NCI-H510A (cell line): ENCODE measurements around the gene KCNN1.
A peak's percentile ranks its signal among the peaks of the same experiment; 100 is the strongest.
"Not testable (repeated sequence)": the region's sequence is repeated elsewhere in the genome, so short reads cannot be mapped to it uniquely, and the experiment has no call there.

Experiments
- DNase-seq: peaks from one replicate; lab custom pipeline; 2025; lab: John Stamatoyannopoulos, UW

KCNN1 gene

DNA sequence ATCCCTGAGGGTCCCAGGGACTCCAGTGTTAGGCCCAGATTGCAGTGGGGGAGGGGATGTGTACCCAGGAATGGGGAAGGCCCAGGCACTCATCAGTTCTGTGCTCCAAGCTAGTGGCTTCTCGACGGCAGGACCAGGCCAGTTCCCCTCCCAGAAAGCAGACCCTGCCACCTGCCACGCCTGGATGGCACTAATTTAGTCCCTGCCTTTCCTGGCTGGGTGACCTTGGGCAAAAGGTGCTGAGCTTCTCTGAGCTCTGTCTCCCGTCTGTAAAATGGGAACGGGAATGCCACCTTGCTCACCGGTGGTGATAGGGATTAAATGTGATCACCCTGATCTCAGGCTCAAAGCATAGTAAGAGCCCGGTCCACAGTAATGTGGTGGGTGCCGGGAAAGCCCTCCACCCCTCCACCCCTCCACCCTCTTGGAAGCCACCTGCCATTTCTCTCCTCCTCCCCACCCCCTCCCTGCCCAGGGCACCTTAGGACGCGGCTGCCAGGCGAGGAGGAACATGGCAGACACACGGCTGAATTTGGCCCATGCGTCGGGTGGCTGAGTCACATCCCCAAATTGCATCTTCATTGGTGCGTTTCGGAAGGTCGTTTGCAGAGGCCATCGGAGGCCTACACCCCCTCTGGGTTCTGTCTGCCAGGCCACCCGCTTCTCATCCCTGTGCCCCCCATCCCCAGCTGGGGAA, 2.3 kb downstream of the KCNN1 start:
- DNase-seq: no peak

DNA sequence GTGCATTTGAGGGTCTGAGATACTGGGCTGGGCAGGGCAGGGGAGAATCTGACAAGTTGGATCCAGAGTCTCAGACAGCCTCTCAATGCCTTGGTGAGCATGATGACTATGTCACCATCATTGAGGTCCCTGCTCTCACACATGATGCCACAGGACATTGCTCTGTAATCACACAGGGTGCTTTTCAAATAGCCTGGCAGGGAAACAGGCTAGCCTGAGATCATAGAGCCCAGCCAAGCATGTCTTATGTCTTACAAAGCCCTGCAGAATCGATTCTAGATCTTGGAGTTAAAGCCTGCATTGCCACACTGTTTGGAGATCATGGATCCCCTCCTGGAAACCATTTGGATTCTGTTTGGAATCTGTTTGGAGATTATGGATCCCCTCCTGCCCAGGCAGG, 5.3 kb downstream of the KCNN1 start:
- no peak for DNase-seq

DNA sequence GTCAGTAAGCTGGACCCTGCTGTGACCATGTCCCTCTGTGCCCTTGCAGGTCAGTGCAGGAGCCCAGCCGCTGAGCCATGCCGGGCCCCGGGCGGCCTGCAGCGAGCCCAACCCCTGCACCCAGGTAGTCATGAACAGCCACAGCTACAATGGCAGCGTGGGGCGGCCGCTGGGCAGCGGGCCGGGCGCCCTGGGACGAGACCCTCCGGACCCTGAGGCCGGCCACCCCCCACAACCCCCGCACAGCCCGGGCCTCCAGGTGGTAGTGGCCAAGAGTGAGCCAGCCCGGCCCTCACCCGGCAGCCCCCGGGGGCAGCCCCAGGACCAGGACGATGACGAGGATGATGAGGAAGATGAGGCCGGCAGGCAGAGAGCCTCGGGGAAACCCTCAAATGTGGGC, 6.9 kb downstream of the KCNN1 start:
- DNase-seq: no peak

DNA sequence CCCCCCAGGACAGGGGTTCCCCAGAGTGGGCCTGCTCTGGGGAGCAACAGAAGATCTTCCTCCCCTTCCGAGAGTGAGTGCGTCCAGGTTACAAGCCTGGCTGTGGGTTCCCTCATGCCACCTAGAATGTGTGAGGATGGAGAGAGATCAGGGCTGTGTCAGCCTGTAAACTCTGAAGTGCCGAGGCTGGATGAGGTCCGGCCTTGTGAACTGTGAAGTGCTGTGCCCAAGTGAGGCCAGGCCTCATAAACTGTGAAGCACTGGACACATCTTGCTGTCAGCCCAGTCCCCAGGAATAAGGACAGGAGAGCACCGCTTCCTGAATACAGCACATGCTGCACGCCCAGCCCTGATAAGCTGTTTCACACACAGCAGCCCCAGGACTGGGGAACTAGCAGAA, 7.6 kb downstream of the KCNN1 start:
- DNase-seq: no peak

DNA sequence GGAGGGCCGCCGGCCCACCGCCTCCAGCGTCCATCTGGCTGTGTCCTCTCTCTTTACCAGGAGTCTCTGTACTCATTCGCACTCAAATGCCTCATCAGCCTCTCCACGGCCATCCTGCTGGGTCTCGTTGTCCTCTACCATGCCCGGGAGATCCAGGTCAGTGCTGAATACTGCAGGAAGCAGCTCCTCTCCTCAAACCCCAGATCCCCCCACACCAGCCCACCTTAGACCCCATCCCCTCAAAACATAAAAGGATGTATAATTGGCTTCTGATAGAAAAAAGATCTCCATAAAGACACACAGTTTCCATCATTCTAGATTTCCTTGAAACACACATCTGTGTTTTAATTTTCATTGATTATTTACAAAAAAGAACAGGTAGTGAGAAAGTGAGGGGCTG, 8.1 kb downstream of the KCNN1 start:
- no peak for DNase-seq

DNA sequence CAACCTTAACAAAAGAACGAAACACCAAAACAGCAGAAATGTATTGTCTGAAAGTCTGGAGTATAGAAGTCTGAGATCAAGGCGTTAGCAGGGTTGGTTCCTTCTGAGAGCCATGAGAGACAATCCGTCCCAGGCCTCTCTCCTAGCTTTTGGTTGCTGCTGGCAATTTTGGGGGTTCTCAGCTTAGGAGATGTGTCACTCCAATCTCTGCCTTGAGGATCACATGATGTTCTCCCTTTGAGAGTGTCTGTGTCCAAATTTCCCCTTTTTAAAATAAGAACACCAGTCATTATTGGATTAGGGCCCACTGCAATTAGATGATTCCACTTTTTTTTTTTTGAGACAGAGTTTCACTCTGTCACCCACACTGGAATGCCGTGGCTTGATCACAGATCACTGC, 10.1 kb downstream of the KCNN1 start:
- no peak for DNase-seq

DNA sequence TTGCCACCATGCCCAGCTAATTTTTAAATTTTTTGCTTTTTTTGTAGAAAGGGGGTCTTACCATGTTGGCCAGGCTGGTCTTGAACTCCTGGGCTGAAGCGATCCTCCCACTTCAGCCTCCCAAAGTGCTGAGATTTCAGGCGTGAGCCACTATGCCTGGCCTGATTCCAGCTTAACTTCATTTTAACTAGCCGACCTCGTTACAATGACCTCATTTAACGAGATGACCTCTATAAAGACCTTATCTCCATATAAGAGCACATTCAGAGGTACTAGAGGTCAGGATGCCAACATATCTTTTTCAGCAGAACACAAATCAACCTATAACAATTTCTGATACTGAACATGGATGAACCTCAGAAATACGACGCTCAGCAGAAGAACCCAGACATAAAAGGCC, 10.6 kb downstream of the KCNN1 start:
- no peak for DNase-seq

DNA sequence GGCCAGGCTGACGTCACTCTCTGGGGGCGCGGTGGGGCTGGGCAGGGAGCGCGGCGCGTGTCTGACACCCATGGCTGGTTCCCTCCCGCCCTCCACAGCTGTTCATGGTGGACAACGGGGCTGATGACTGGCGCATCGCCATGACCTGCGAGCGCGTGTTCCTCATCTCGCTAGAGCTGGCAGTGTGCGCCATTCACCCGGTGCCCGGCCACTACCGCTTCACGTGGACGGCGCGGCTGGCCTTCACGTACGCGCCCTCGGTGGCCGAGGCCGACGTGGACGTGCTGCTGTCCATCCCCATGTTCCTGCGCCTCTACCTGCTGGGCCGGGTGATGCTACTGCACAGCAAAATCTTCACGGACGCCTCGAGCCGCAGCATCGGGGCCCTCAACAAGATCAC, 14.7 kb downstream of the KCNN1 start:
- no peak for DNase-seq

DNA sequence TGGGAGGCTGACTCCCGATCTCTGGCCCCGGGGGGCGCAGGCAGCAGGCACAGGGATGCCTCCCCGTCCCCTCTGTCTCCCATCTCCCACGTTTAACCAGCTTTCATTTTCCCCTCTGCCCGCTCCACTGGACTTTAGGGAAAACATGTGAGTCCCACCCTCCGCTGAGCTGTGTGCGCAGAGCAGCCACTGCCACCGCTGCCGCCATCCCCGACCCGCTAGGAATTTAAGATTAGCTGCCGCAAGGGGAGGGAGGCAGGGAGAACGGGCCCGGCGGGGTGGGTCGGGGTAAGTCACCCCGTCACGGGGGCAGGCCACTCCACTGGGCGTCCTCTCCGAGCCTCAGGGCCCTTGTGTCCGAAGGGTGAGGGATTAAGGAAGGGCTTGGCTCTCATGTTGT, 15.5 kb downstream of the KCNN1 start:
- no peak for DNase-seq

DNA sequence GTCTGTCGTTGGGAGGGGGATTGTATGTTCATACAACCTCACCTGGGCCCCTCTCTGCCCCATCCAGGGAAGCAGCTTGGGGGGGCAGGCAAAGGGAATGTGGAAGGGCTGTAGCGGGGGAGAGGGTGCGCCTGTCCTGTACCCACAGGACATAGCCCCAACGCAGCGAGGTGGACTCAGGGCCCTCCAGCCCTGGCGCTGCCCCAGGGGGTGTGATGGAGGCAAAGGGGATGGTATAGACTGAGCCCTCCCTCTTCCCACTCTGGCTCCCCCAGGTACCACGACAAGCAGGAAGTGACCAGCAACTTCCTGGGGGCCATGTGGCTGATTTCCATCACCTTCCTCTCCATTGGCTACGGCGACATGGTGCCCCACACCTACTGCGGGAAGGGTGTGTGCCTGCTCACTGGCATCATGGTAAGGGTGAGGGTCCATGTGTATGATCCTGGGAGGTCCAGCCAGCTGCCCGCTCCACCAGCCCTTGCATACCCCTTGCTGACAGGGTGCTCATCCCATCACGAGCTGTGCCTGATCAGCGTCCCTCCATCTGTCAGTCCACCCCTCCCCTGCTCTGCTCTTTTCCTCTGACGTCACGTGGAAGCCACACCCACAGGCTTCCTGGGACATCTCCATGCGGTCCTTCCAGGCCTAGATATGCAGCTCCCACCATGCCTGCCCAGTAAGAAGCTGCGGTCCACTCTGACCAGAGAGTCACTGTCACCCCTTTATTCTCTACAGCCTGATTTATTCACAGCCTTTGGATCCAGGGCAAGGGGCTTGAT, 18.3 kb downstream of the KCNN1 start:
- DNase-seq: no peak

DNA sequence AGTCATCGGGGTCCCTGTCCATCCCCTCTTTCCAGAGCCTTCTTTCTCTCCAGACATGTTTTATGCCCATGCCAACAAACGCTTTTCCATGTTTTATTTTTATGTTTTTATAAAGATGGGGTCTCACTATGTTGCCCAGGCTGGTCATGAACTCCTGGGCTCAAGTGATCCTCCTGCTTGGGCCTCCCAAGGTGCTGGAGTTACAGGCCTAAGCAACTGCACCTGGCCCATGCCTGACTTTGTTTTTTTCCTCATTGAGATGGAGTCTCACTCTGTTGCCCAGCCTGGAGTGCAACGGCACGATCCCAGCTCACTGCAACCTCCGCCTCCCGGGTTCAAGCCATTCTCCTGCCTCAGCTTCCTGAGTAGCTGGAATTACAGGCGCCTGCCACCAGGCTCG, 19.7 kb downstream of the KCNN1 start:
- not testable (repeated sequence) for DNase-seq

DNA sequence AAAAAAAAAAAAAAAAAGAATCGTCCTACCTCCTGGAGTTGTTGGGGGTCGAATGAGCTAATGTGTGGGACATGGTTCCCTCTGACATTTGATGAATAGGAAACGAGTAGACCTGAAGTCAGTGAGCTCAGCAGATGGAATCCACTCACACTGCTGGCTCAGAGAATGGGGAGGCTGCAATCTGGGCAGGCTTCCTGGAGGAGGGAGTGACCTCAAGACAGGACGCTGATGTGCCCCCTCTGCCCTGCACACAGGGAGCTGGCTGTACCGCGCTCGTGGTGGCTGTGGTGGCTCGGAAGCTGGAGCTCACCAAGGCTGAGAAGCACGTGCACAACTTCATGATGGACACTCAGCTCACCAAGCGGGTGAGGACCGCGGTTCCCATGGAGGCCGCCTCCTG, 21.3 kb downstream of the KCNN1 start:
- no peak for DNase-seq

DNA sequence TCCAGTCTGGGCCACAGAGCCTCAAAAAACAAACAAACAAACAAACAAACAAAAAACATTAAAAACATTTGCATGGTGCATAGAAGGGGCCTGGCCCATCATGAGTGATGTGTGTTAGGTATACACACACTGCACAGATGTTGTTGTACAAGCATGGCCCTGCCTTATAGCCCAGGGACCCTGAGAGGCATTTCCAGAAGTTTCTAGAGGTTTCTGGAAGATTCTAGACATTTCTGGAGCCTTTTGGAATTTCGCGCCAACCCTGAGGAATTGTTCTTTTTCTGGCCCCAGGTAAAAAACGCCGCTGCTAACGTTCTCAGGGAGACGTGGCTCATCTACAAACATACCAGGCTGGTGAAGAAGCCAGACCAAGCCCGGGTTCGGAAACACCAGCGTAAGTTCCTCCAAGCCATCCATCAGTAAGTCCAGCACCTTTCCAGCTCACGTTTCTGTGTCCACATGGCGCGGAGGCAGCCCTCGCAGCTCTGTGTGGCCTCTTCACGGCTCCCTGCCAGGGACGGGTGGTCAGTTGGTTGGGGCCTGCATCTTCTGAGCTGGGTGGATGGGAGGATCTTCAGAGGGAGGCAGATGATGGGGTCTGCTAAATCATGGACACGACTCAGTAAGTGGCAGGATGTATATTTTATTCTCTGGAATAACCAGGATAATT, 22.7 kb downstream of the KCNN1 start:
- DNase-seq: no peak

DNA sequence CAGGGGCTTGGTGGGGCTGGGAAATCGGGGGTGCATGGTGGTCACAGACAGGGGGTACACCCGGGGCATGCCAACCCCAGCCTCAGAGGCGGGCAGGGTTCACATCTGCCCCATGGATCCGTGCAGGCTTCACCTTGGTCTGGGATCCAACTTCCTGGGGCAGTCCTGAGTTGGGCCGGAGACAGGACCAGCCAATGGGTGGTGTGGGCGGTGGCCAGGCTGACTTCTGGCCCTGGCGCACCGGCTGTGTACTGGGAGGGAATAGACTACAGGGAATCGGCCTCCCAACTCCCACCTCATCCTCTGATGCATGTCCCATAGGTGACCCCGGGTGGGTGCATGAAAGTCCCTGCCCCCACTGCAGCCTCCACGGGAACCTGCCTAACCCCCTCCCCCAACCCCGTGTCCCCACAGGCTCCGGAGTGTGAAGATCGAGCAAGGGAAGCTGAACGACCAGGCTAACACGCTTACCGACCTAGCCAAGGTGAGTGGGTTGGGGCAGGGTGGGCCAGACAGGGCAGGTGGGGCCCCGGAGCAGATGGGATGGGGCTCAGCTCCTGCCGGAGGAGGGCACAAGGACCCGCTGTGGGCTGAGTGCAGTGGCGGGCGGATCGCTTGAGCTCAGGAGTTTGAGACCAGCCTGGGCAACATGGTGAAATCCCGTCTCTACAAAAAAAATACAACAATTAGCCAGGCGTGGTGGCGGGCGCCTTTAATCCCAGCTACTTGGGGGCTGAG, 26.3 kb downstream of the KCNN1 start:
- DNase-seq: no peak

DNA sequence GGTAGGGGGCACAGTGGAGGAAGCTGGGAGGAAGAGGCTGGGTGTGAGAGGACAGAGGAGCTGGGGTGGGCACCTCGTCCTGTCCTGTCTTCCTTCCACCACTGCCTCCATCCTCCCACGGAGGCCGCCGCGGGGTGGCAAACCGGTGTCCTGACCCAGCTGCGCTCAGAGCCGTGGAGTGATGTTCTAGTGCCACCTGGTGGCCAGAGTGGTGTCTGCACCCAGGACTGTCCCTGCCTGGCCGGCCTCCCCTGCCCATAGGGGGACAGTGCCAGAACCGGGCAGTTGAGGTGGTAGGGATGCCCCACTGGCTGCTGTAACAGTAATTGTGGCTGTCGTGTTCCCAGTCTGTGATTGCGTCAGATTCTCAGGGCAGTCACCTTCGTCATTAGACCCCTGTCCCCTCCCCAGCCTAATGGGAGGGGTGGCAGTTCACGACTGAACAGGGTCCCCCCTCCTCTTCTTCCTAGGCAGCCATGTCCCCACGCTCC, 30.0 kb downstream of the KCNN1 start:
- peak; percentile 31 for DNase-seq

DNA sequence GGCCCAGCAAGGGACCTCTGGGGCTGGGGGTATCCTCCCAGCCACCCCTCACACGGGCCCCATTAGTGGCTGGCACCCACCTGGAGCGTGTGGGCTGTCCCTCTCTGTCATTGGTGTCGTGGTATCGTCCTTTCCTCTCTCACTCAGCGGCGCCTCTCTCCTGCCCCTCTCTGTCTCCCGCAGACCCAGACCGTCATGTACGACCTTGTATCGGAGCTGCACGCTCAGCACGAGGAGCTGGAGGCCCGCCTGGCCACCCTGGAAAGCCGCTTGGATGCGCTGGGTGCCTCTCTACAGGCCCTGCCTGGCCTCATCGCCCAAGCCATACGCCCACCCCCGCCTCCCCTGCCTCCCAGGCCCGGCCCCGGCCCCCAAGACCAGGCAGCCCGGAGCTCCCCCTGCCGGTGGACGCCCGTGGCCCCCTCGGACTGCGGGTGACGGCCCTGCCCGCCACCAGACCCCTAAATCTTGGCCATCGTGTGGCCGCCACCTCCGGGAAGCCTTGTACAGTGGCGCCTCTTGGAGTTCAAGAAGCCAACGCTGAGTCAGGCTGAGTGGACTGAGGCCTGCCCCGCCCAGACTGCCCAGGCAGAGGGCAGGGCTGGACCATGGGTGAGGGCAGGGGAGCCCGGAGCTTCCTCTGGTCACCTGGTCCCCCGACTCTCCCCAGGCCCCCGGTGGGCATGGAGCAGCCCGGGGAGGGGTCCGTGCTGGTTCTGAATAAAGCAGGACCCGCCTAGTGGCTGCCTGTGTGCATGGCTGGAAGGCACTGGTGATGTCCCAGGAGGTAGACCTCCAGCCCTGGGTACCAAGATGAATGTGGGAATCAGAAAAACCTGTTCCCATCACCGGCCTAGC, 31.3 kb downstream of the KCNN1 start:
- DNase-seq: no peak

DNA sequence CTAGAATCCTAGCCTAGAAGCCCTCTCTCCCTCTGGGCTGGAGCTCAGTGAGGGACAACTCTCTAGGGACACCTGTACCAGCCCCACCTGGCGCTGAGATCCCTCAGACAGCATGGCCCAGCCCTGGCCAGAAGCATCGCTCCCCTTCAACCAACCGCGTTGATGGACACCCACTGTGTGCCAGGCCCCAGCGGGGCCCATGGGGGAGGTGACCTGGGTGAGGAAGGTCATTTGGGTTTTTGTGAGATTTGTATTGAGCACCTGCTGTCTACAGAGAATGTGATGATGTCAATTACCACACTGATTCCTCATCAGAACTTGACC, 31.9 kb downstream of the KCNN1 start:
- no peak for DNase-seq

DNA sequence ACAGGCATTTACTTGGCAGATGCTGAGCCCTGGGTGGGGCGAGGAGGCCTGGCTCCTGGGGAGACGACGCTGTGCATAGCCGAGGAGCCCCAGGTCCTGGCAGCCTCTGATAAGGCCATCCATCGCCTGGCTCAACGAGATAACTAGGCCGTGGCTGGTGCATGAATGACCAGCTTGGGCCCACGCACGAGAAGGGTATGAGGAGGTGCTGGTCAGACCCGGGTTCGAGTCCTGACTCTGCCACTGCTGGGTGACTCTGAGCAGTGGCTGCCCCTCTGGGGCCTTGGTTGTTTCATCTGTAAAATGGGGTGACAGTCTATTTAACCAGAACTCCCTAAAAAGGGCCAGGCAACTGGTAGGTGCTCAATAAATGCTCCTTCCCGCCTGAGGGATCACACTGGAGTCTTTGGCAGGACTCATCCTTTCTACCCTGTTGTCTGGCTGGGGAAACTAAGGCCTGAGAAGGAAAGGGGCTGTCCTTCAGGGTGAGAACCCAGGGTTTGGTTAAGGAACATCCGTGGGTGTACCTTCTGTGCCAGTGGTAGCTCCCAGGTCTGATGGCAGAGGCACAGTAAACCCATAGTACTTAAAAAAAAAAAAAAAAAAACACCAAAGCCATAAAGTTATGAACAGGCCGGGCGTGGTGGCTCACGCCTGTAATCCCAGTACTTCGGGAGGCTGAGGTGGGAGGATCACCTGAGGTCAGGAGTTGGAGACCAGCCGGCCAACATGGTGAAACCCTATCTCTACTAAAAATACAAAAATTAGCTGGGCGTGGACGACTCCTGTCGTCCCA, 33.0 kb downstream of the KCNN1 start:
- no peak for DNase-seq

DNA sequence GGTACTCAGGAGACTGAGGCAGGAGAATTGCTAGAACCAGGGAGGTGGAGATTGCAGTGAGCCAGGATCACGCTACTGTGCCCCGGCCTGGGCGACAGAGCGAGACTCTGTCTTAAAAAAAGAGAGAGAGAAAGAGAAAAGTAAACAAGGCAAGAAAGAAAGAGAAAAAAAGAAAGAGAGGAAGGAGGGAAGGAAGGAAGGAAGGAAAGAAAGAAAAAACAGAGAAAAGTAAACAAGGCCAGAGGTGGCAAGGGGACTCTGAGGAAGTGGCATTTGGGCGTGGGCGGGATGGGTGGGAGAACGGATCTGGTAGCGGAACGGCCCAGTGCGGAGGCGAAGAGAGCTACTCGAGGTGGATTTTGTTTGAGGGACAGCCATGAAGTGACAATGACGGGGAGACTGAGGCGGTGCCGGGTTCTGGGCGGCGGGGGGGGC, 33.6 kb downstream of the KCNN1 start:
- DNase-seq: no peak

DNA sequence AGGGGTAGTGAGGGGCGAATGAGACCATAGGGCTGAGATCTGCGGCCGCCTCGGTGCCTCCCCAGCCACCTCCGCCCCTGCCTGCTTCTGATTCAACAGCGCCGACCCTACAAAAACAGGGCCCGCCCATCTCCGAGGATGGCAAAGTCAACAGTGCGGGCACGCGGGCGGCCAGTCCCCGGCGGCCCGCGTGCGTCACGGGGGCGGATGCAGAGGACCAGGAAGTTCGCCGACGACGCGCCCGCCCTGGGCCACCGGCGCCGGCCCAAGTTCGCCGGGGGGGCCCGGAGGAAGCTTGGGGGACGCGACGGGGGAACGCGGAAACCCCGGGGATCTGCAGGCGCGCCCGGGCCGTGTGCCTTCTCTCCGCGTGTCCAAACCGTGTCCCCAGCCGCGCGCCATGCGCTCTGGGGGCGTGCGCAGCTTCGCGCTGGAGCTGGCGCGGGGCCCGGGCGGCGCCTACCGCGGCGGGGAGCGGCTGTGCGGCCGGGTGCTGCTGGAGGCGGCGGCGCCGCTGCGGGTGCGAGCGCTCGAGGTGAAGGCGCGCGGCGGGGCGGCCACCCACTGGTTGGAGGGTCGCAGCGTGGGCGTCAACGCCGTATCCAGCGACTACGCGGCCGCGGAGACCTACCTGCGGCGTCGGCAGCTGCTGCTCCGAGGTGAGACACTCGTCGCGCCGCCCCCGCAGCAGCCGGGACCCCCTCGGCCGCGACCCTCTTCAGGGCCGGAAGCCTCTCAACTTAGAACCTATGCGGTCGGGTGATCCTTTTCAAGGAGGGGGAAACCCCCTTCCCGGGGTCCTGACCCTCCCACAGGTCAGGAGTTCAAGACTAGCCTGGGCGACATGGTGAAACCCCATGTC, 34.2 kb downstream of the KCNN1 start:
- DNase-seq: peak; percentile 89
